Erythroblast (primary cell): ENCODE data around the gene CD93.

Experiments
- GATA1 ChIP-seq: IDR thresholded peaks from 2 replicates; pipeline ENCODE4 v1.6.1; 2011; ENCODE audit warnings: low read depth, mild to moderate bottlenecking, control low read depth, low read length, moderate library complexity
- POLR2A ChIP-seq: IDR thresholded peaks from 2 replicates; pipeline ENCODE4 v1.6.1; 2011; ENCODE audit warnings: mild to moderate bottlenecking, low read length

DNA sequence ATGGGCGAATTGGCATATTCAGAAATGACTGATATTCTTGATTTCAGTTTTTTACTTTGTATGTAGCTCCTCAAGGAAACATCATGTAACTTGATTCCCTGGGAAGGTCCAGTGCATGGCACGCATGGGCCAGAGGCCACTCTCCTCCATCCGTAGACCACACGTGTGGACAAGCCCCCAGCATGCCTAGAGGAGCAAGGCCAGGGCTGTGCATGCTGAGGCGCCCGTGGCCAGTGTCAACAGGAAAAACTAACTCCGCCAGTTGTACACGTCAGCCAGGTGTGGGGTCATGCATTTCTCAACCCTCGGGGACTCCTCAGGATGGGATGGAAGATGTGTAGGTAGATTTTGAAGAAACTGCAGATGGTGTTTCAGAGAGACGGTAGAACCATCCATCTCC lies 37.8 kb upstream of the CD93 start:
- TF ChIP-seq POLR2A: no peak
- no peak for TF ChIP-seq GATA1
